HepG2 (cell line): Measurements from ENCODE around the gene PHYH. TPM values are rescaled to one million over a fixed set of nuclear protein-coding genes. Genes with fewer than 3 reads are reported as not detected.

ENCODE experiments used
- EED ChIP-seq: sonication (generic); formaldehyde crosslinking; IDR thresholded peaks from 2 replicates; pipeline ENCODE4 v1.5.0; 2020; ENCODE audit warnings: mild to moderate bottlenecking, missing genetic modification reagents
- ELF3 ChIP-seq: IDR thresholded peaks from 2 replicates; pipeline ENCODE4 v1.6.1; 2016; ENCODE audit warnings: missing genetic modification reagents, missing compliant biosample characterization
- FOXK1 ChIP-seq: sonication (generic); formaldehyde crosslinking; IDR thresholded peaks from 2 replicates; pipeline ENCODE4 v1.4.0; 2020; ENCODE audit warnings: low read depth, missing genetic modification reagents, borderline replicate concordance
- HNF4G ChIP-seq, 2 experiments: sonication (generic) in 1 of 2; formaldehyde crosslinking in 1 of 2; IDR thresholded peaks; 2 replicates each; pipeline versions ENCODE4 v1.4.0 to v1.6.1; 2011 to 2020; ENCODE audit warnings: borderline replicate concordance in 2 of 2, low read depth in 2 of 2, mild to moderate bottlenecking in 2 of 2, low read length in 1 of 2, missing genetic modification reagents in 1 of 2, moderate library complexity in 1 of 2
- MZF1 ChIP-seq: sonication (generic); formaldehyde crosslinking; IDR thresholded peaks from 2 replicates; pipeline ENCODE4 v1.8.1; 2023; ENCODE audit warnings: mild to moderate bottlenecking, missing genetic modification reagents, borderline replicate concordance
- PHF5A ChIP-seq: IDR thresholded peaks from one replicate; pipeline ENCODE4 v1.6.1; 2018; ENCODE audit warnings: low read depth, missing genetic modification reagents; ENCODE audit not compliant: unreplicated experiment
- RBM39 ChIP-seq: fragments of 200-400 bp; formaldehyde crosslinking; IDR thresholded peaks from one replicate; pipeline ENCODE4 v1.6.1; 2018; ENCODE audit warnings: antibody characterized with exemption, mild to moderate bottlenecking, low read depth, low read length; ENCODE audit not compliant: poor library complexity, severe bottlenecking
- RELA ChIP-seq: sonication (generic); formaldehyde crosslinking; IDR thresholded peaks from 2 replicates; pipeline ENCODE4 v1.4.0; 2020; ENCODE audit warnings: missing genetic modification reagents
- RFX1 ChIP-seq: fragments of 450-650 bp; IDR thresholded peaks from 2 replicates; pipeline ENCODE4 v1.6.1; 2017
- SALL1 ChIP-seq: sonication (generic); formaldehyde crosslinking; IDR thresholded peaks from 2 replicates; pipeline ENCODE4 v1.8.0; 2022; ENCODE audit warnings: mild to moderate bottlenecking, missing genetic modification reagents
- ZBTB7B ChIP-seq: sonication (generic); formaldehyde crosslinking; IDR thresholded peaks from 2 replicates; pipeline ENCODE4 v1.4.0; 2020; ENCODE audit warnings: missing genetic modification reagents
- ZFP36L2 ChIP-seq: sonication (generic); formaldehyde crosslinking; IDR thresholded peaks from 2 replicates; pipeline ENCODE4 v1.4.0; 2020; ENCODE audit warnings: missing genetic modification reagents
- ZMYM3 ChIP-seq: sonication (generic); formaldehyde crosslinking; IDR thresholded peaks from 2 replicates; pipeline ENCODE4 v1.5.1; 2020; ENCODE audit warnings: mild to moderate bottlenecking, missing genetic modification reagents
- ZNF205 ChIP-seq: IDR thresholded peaks from 2 replicates; pipeline ENCODE4 v1.6.1; 2018; ENCODE audit warnings: missing biosample characterization, missing genetic modification reagents
- ZNF354B ChIP-seq: sonication (generic); formaldehyde crosslinking; IDR thresholded peaks from 2 replicates; pipeline ENCODE4 v1.8.0; 2022; ENCODE audit warnings: mild to moderate bottlenecking, missing genetic modification reagents
- ZNF460 ChIP-seq: sonication (generic); formaldehyde crosslinking; IDR thresholded peaks from 2 replicates; pipeline ENCODE4 v1.5.1; 2020; ENCODE audit warnings: missing genetic modification reagents, mild to moderate bottlenecking, borderline replicate concordance
- ZNF468 ChIP-seq: sonication (generic); formaldehyde crosslinking; IDR thresholded peaks from 2 replicates; pipeline ENCODE4 v1.8.0; 2022; ENCODE audit warnings: mild to moderate bottlenecking, moderate library complexity, missing genetic modification reagents
- polyA plus RNA-seq, 8 experiments: library from polyadenylated mRNA; depleted of rRNA in 3 of 8; stranded (reverse) in 7 of 8; unstranded in 1 of 8; fragments of >200 nt; fragmentation: Illumina TruSeq in 4 of 8; extraction: Trizol in 4 of 8; gene quantifications; 2 replicates each; pipeline versions ENCODE4 v1.2.1 to v1.2.3, GENCODE V29; 2011 to 2016; ENCODE audit warnings: low read depth in 4 of 8, missing spikeins in 1 of 8, mixed read lengths in 1 of 8; ENCODE audit not compliant: insufficient read depth in 1 of 8
- total RNA-seq, 5 experiments: library from RNA; depleted of rRNA; stranded (reverse); fragments of >200 nt; fragmentation: Illumina TruSeq; extraction: Trizol; gene quantifications; 2 replicates each; pipeline ENCODE4 v1.2.3, GENCODE V29; 2016; ENCODE audit warnings: low read depth in 1 of 5
- TF ChIP-seq, protein P1 (sequence below), 2 experiments: sonication (generic) in 1 of 2; formaldehyde crosslinking in 1 of 2; IDR thresholded peaks; 2 replicates each; pipeline versions ENCODE4 v1.4.0 to v1.6.1; 2018 to 2020; ENCODE audit warnings: missing genetic modification reagents in 2 of 2, borderline replicate concordance in 1 of 2, low read depth in 1 of 2, mild to moderate bottlenecking in 1 of 2, missing biosample characterization in 1 of 2
- TF ChIP-seq, protein P2 (sequence below): sonication (generic); formaldehyde crosslinking; IDR thresholded peaks from 2 replicates; pipeline ENCODE4 v1.4.0; 2020; ENCODE audit warnings: mild to moderate bottlenecking, missing genetic modification reagents
- TF ChIP-seq, protein P3 (sequence below): sonication (generic); formaldehyde crosslinking; IDR thresholded peaks from 2 replicates; pipeline ENCODE4 v1.4.0; 2020; ENCODE audit warnings: missing genetic modification reagents
- TF ChIP-seq, protein P4 (sequence below): sonication (generic); formaldehyde crosslinking; IDR thresholded peaks from 2 replicates; pipeline ENCODE4 v1.4.0; 2020; ENCODE audit warnings: missing genetic modification reagents

Gene PHYH
- total and polyA plus RNA-seq, 2 of the 13 experiments (the other 11 are each of a cell fraction or from before 2014, with no cell fraction given) = 27.2 to 34.5 TPM

DNA sequence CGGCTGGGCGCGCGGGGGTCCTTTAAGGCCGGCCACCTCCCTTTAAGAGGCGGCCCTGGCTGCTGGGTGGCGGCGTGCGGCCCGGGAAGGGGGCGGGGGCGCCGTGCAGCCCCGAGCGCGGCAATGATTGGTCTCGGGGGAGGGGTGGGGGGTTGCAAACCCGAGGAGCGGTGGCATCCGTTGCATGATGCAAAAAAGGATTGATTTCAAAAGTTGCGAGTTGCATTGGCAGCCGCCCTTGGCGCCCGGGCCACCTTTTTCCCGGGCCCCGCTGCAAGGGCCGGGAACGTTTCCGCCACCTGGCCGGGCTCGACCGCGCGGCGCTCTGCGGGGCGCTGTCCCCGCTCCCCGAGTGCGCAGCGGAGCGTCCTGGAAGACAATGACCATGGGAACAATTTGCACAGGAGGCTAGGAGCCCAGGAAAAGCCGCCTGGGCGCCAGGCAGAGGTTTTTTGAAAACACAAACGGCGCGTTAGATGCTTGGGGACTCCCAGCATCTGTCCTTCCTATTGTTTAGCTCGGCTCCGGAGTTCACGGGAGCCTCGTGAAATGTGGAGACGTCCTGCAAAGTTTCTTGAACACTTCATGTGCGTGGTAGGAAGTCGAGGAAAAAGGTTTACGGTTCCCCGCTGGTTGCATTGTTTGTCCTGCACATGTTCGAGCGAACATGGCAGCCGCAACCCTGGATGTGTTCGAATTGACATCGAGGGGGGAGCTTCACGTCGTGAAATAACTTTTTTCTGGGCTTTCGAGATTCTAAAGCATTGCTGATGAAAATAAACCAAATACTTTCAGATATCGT, 48.6 kb upstream of the PHYH start, which contains the start of gene SEPHS1 (continued):
- TF ChIP-seq, protein P1, sequence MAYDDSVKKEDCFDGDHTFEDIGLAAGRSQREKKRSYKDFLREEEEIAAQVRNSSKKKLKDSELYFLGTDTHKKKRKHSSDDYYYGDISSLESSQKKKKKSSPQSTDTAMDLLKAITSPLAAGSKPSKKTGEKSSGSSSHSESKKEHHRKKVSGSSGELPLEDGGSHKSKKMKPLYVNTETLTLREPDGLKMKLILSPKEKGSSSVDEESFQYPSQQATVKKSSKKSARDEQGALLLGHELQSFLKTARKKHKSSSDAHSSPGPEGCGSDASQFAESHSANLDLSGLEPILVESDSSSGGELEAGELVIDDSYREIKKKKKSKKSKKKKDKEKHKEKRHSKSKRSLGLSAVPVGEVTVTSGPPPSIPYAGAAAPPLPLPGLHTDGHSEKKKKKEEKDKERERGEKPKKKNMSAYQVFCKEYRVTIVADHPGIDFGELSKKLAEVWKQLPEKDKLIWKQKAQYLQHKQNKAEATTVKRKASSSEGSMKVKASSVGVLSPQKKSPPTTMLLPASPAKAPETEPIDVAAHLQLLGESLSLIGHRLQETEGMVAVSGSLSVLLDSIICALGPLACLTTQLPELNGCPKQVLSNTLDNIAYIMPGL (CRISPR knock-in tag; IDR thresholded peaks at IDR 0.05; ENCODE audit: borderline replicate concordance in 1 of 2, low read depth in 1 of 2) = peak in 1 of 2 experiments; percentile 71; a peak in 1 of 4 replicates
- TF ChIP-seq RFX1 = no peak
- TF ChIP-seq PHF5A (CRISPR knock-in tag) = no peak
- TF ChIP-seq ZMYM3 (CRISPR knock-in tag) = peak; percentile 26; the same call in 1 of the 2 replicates
- TF ChIP-seq RELA (CRISPR knock-in tag) = no peak
- TF ChIP-seq MZF1 (CRISPR knock-in tag) = no peak
- TF ChIP-seq, protein P2, sequence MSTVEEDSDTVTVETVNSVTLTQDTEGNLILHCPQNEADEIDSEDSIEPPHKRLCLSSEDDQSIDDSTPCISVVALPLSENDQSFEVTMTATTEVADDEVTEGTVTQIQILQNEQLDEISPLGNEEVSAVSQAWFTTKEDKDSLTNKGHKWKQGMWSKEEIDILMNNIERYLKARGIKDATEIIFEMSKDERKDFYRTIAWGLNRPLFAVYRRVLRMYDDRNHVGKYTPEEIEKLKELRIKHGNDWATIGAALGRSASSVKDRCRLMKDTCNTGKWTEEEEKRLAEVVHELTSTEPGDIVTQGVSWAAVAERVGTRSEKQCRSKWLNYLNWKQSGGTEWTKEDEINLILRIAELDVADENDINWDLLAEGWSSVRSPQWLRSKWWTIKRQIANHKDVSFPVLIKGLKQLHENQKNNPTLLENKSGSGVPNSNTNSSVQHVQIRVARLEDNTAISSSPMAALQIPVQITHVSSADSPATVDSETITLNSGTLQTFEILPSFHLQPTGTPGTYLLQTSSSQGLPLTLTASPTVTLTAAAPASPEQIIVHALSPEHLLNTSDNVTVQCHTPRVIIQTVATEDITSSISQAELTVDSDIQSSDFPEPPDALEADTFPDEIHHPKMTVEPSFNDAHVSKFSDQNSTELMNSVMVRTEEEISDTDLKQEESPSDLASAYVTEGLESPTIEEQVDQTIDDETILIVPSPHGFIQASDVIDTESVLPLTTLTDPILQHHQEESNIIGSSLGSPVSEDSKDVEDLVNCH (CRISPR knock-in tag) = no peak
- TF ChIP-seq ZNF354B (CRISPR knock-in tag) = no peak
- TF ChIP-seq, protein P3, sequence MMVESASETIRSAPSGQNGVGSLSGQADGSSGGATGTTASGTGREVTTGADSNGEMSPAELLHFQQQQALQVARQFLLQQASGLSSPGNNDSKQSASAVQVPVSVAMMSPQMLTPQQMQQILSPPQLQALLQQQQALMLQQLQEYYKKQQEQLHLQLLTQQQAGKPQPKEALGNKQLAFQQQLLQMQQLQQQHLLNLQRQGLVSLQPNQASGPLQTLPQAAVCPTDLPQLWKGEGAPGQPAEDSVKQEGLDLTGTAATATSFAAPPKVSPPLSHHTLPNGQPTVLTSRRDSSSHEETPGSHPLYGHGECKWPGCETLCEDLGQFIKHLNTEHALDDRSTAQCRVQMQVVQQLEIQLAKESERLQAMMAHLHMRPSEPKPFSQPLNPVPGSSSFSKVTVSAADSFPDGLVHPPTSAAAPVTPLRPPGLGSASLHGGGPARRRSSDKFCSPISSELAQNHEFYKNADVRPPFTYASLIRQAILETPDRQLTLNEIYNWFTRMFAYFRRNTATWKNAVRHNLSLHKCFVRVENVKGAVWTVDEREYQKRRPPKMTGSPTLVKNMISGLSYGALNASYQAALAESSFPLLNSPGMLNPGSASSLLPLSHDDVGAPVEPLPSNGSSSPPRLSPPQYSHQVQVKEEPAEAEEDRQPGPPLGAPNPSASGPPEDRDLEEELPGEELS (CRISPR knock-in tag) = peak; percentile 25
- no peak for TF ChIP-seq FOXK1 (CRISPR knock-in tag)
- TF ChIP-seq RBM39 = peak; percentile 42
- no peak for TF ChIP-seq ZNF468 (CRISPR knock-in tag)
- TF ChIP-seq SALL1 = peak; percentile 31; the same call in 1 of the 2 replicates
- no peak for TF ChIP-seq HNF4G (IDR thresholded peaks at IDR 0.05; ENCODE audit: borderline replicate concordance, low read depth, low read length)
- no peak for TF ChIP-seq HNF4G (CRISPR knock-in tag; IDR thresholded peaks at IDR 0.05; ENCODE audit: borderline replicate concordance, low read depth)
- TF ChIP-seq ELF3 (CRISPR knock-in tag) = 0 out of 2 replicates have a peak, but pooled peaks have one; percentile 33
- TF ChIP-seq EED = no peak; the same call in 1 of the 2 replicates
- TF ChIP-seq ZNF460 = no peak
- peak; percentile 55; the same call in 1 of the 2 replicates for TF ChIP-seq ZNF205 (CRISPR knock-in tag)
- TF ChIP-seq ZFP36L2 (CRISPR knock-in tag) = no peak
- TF ChIP-seq, protein P4, sequence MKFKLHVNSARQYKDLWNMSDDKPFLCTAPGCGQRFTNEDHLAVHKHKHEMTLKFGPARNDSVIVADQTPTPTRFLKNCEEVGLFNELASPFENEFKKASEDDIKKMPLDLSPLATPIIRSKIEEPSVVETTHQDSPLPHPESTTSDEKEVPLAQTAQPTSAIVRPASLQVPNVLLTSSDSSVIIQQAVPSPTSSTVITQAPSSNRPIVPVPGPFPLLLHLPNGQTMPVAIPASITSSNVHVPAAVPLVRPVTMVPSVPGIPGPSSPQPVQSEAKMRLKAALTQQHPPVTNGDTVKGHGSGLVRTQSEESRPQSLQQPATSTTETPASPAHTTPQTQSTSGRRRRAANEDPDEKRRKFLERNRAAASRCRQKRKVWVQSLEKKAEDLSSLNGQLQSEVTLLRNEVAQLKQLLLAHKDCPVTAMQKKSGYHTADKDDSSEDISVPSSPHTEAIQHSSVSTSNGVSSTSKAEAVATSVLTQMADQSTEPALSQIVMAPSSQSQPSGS (CRISPR knock-in tag) = no peak
- TF ChIP-seq ZBTB7B (CRISPR knock-in tag) = 0 out of 2 replicates have a peak, but pooled peaks have one; percentile 19
